ENCODE measurements around the gene RORB. TPM values are rescaled to one million over a fixed set of nuclear protein-coding genes. Genes with fewer than 3 reads are reported as not detected.

RORB gene
- polyA plus RNA-seq, 1 donor from 2014 or later: 0.77 TPM

DNA sequence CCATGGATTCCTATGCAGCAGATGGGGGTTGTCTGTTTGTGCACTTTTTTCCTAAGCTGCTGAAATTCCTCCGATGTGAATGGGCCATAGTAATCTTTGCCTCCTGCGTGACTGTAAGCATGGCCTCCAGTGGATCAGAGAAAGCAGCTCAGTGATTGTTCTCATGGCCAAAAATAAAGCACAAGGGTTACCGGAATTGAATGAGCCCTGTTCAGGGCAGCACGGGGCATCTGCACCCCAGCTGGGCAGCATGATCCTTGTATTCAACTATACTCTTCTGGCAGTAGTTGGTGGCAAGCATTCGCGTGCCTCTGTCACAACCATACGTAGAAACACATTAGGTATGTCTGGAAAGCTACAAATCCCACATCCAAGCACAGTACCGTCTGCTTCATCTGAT lies 193.9 kb downstream of the RORB start:
- Histone ChIP-seq H3K36me3 (ENCODE audit: insufficient read depth, low read length) (no peaks in the 10 kb centered on the region), H3K27me3 (ENCODE audit: insufficient read depth, low read depth, low read length) (no peaks in the 10 kb centered on the region), H3K79me2 (replicated peaks; ENCODE audit: insufficient read depth, low read length) (no peaks in the 10 kb centered on the region), H3K9ac (ENCODE audit: low read length) (no peak overlapping the region), H3K27ac (ENCODE audit: low read length) (no peak overlapping the region), H2AFZ (ENCODE audit: low read depth, low read length) (no peak overlapping the region), H3K9me3 (ENCODE audit: low read length) (no peaks in the 10 kb centered on the region), H3K4me2 (ENCODE audit: low read length) (no peak overlapping the region), H3F3A (ENCODE audit: insufficient read depth, low read length, poor library complexity, severe bottlenecking) (no peaks in the 10 kb centered on the region), H3K9me2 (ENCODE audit: insufficient read depth, low read length) (no peaks in the 10 kb centered on the region), H4K20me1 (ENCODE audit: insufficient read depth) (no peaks in the 10 kb centered on the region), H3K4me3 (ENCODE audit: low read length) (no peak overlapping the region)
- no peak for TF ChIP-seq SMC3 (conservative IDR thresholded peaks at IDR 0.05; ENCODE audit: poor library complexity)
- no peak for TF ChIP-seq EZH2 (IDR thresholded peaks at IDR 0.05; ENCODE audit: borderline replicate concordance, insufficient read depth, low read length, poor library complexity, severe bottlenecking)

DNA sequence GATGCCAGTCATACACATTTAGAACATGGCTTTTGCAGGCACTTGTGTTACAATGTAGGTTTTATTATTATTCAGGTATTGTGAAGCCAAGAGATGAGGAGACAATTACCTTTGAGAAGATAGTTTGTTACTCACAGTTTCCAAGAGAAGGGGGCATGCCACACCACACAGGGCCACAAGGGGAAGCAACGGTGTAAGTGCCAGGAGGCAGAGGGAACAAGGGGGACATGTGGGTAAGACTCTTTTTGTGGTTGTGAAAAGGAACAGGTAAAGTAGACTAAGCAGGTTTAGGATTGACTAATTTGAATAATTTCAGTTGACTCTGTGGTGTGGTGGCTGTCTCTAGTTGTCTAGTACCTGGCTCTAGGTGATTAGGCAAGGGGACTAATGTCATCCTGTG lies 199.4 kb downstream of the RORB start:
- Histone ChIP-seq H3K79me2 (replicated peaks; ENCODE audit: insufficient read depth, low read length) (no peaks in the 10 kb centered on the region), H3K4me2 (ENCODE audit: low read length) (no peak overlapping the region), H4K20me1 (ENCODE audit: insufficient read depth) (no peaks in the 10 kb centered on the region), H3K4me3 (ENCODE audit: low read length) (no peak overlapping the region), H3K27ac (ENCODE audit: low read length) (no peak overlapping the region), H3K9ac (ENCODE audit: low read length) (no peak overlapping the region), H3K9me2 (ENCODE audit: insufficient read depth, low read length) (no peaks in the 10 kb centered on the region), H3K9me3 (ENCODE audit: low read length) (no peaks in the 10 kb centered on the region), H3K36me3 (ENCODE audit: insufficient read depth, low read length) (no peaks in the 10 kb centered on the region), H2AFZ (ENCODE audit: low read depth, low read length) (no peak overlapping the region), H3F3A (ENCODE audit: insufficient read depth, low read length, poor library complexity, severe bottlenecking) (no peaks in the 10 kb centered on the region), H3K27me3 (ENCODE audit: insufficient read depth, low read depth, low read length) (no peaks in the 10 kb centered on the region)
- TF ChIP-seq RAD21 (conservative IDR thresholded peaks at IDR 0.05): no peak
- no peak for TF ChIP-seq EP300 (conservative IDR thresholded peaks at IDR 0.05; ENCODE audit: poor library complexity, severe bottlenecking)
- TF ChIP-seq, protein P1, sequence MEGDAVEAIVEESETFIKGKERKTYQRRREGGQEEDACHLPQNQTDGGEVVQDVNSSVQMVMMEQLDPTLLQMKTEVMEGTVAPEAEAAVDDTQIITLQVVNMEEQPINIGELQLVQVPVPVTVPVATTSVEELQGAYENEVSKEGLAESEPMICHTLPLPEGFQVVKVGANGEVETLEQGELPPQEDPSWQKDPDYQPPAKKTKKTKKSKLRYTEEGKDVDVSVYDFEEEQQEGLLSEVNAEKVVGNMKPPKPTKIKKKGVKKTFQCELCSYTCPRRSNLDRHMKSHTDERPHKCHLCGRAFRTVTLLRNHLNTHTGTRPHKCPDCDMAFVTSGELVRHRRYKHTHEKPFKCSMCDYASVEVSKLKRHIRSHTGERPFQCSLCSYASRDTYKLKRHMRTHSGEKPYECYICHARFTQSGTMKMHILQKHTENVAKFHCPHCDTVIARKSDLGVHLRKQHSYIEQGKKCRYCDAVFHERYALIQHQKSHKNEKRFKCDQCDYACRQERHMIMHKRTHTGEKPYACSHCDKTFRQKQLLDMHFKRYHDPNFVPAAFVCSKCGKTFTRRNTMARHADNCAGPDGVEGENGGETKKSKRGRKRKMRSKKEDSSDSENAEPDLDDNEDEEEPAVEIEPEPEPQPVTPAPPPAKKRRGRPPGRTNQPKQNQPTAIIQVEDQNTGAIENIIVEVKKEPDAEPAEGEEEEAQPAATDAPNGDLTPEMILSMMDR (IDR thresholded peaks at IDR 0.05; ENCODE audit: poor library complexity, severe bottlenecking): no peak
- TF ChIP-seq MXI1 (conservative IDR thresholded peaks at IDR 0.05; ENCODE audit: poor library complexity, severe bottlenecking): no peak
- no peak for TF ChIP-seq TAF1 (IDR thresholded peaks at IDR 0.05; ENCODE audit: low read depth)
- TF ChIP-seq SMC3 (conservative IDR thresholded peaks at IDR 0.05; ENCODE audit: poor library complexity): no peak
- TF ChIP-seq POLR2AphosphoS5 (IDR thresholded peaks at IDR 0.05): no peak
- TF ChIP-seq EZH2 (IDR thresholded peaks at IDR 0.05; ENCODE audit: borderline replicate concordance, insufficient read depth, low read length, poor library complexity, severe bottlenecking): no peak
- TF ChIP-seq, protein P2, sequence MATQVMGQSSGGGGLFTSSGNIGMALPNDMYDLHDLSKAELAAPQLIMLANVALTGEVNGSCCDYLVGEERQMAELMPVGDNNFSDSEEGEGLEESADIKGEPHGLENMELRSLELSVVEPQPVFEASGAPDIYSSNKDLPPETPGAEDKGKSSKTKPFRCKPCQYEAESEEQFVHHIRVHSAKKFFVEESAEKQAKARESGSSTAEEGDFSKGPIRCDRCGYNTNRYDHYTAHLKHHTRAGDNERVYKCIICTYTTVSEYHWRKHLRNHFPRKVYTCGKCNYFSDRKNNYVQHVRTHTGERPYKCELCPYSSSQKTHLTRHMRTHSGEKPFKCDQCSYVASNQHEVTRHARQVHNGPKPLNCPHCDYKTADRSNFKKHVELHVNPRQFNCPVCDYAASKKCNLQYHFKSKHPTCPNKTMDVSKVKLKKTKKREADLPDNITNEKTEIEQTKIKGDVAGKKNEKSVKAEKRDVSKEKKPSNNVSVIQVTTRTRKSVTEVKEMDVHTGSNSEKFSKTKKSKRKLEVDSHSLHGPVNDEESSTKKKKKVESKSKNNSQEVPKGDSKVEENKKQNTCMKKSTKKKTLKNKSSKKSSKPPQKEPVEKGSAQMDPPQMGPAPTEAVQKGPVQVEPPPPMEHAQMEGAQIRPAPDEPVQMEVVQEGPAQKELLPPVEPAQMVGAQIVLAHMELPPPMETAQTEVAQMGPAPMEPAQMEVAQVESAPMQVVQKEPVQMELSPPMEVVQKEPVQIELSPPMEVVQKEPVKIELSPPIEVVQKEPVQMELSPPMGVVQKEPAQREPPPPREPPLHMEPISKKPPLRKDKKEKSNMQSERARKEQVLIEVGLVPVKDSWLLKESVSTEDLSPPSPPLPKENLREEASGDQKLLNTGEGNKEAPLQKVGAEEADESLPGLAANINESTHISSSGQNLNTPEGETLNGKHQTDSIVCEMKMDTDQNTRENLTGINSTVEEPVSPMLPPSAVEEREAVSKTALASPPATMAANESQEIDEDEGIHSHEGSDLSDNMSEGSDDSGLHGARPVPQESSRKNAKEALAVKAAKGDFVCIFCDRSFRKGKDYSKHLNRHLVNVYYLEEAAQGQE (IDR thresholded peaks at IDR 0.05; ENCODE audit: borderline replicate concordance): no peak

DNA sequence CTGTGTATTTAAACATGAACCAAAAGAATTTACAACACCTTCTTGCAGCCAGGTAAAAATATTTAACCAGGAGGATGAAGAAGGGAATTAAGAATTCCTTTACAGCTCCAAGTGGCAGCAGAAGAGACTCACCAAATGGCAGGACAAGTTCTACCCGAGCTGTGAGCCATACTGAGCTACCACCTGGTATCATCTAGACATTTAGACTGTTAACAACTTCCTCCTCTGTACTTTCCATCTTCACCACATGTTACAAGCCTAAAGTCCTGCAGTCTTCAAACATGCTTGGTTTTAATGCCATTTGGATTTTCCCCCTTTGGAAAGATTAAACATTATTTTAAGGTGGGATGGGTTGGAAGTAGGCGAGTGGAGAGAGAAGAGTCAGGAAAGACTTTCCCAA lies 200.4 kb downstream of the RORB start:
- H3K79me2 ChIP-seq (replicated peaks; ENCODE audit: insufficient read depth, low read length): no peaks in the 10 kb centered on the region
- no peaks in the 10 kb centered on the region for H3K36me3 ChIP-seq (ENCODE audit: insufficient read depth, low read length)
- H3F3A ChIP-seq (ENCODE audit: insufficient read depth, low read length, poor library complexity, severe bottlenecking): no peaks in the 10 kb centered on the region
- TF ChIP-seq TAF1 (IDR thresholded peaks at IDR 0.05; ENCODE audit: low read depth): no peak
- TF ChIP-seq POLR2AphosphoS5 (IDR thresholded peaks at IDR 0.05): no peak
- no peak for TF ChIP-seq EP300 (conservative IDR thresholded peaks at IDR 0.05; ENCODE audit: poor library complexity, severe bottlenecking)
- no peak overlapping the region for H2AFZ ChIP-seq (ENCODE audit: low read depth, low read length)
- H3K27ac ChIP-seq (ENCODE audit: low read length): no peak overlapping the region
- no peaks in the 10 kb centered on the region for H3K9me2 ChIP-seq (ENCODE audit: insufficient read depth, low read length)
- H3K9me3 ChIP-seq (ENCODE audit: low read length): no peaks in the 10 kb centered on the region
- H3K4me3 ChIP-seq (ENCODE audit: low read length): no peak overlapping the region
- H3K4me2 ChIP-seq (ENCODE audit: low read length): no peak overlapping the region
- H3K27me3 ChIP-seq (ENCODE audit: insufficient read depth, low read depth, low read length): no peaks in the 10 kb centered on the region
- no peak overlapping the region for H3K9ac ChIP-seq (ENCODE audit: low read length)
- no peaks in the 10 kb centered on the region for H4K20me1 ChIP-seq (ENCODE audit: insufficient read depth)

All from neural cell (in vitro differentiated cells).